ENCODE results near the gene IFI16. TPM values are rescaled to one million over a fixed set of nuclear protein-coding genes. Genes with fewer than 3 reads are reported as not detected.

The IFI16 gene
- total and polyA plus RNA-seq, 7 donors, result 9.6 to 29.4 (median 14.0) TPM

GRCh38 chr1:159077120-159077961, 67.6 kb downstream of the IFI16 start:
- H3K4me3 ChIP-seq, result no peak overlapping the region
- no peaks in the 10 kb centered on the region for H3K9me3 ChIP-seq
- DNase-seq (no peak), ATAC-seq (no peak)
- H3K36me3 ChIP-seq (ENCODE audit: insufficient read depth in 1 of 2, low read depth in 1 of 2), result no peaks in the 10 kb centered on the region
- no peak overlapping the region for H3K27ac ChIP-seq
- no peaks in the 10 kb centered on the region for H3K27me3 ChIP-seq (ENCODE audit: insufficient read depth in 3 of 3, low read length in 2 of 3)
- intact Hi-C loops (cut with DNase I), result loop anchor here in 1 of 2 donors (10.0 kb wide), 1 partner anchor 573 kb away; no protein-coding TSS in a partner anchor
- WGBS, 3 donors, result 73 to 74% (median 73%) methylated on average over 12 of the region's 12 CpGs
- no peak for TF ChIP-seq CTCF (IDR thresholded peaks at IDR 0.05)
- no peaks in the 10 kb centered on the region for H3K4me1 ChIP-seq

GRCh38 chr1:159079525-159079924, 69.8 kb downstream of the IFI16 start:
- no peaks in the 10 kb centered on the region for H3K36me3 ChIP-seq (ENCODE audit: insufficient read depth in 1 of 2, low read depth in 1 of 2)
- H3K4me3 ChIP-seq, result no peak overlapping the region
- intact Hi-C loops (cut with DNase I), result loop anchor here in 1 of 2 donors (10.0 kb wide), 1 partner anchor 575 kb away; no protein-coding TSS in a partner anchor
- H3K27me3 ChIP-seq (ENCODE audit: insufficient read depth in 3 of 3, low read length in 2 of 3), result peaks cover 0 to 2% (median 0%) of the 10 kb centered on the region in 3 donors
- ATAC-seq, result no peak
- no peaks in the 10 kb centered on the region for H3K4me1 ChIP-seq
- H3K9me3 ChIP-seq, result no peaks in the 10 kb centered on the region
- no peak overlapping the region for H3K27ac ChIP-seq
- DNase-seq, result no peak
- WGBS, 3 donors, result 75 to 81% (median 81%) methylated on average over 1 of the region's 1 CpG
- no peak for TF ChIP-seq CTCF (IDR thresholded peaks at IDR 0.05)

GRCh38 chr1:159081626-159082025, 71.9 kb downstream of the IFI16 start:
- ATAC-seq, result no peak

GRCh38 chr1:159083013-159083412, 73.3 kb downstream of the IFI16 start:
- no peak for TF ChIP-seq CTCF (IDR thresholded peaks at IDR 0.05)
- WGBS, 3 donors, result 90 to 92% (median 91%) methylated on average over 1 of the region's 1 CpG
- Histone ChIP-seq H3K27me3 (ENCODE audit: insufficient read depth in 3 of 3, low read length in 2 of 3) (peaks cover 0 to 2% (median 0%) of the 10 kb centered on the region in 3 donors), H3K4me1 (no peaks in the 10 kb centered on the region), H3K9me3 (no peaks in the 10 kb centered on the region), H3K27ac (no peak overlapping the region), H3K36me3 (ENCODE audit: insufficient read depth in 1 of 2, low read depth in 1 of 2) (no peaks in the 10 kb centered on the region), H3K4me3 (no peak overlapping the region)
- intact Hi-C loops (cut with DNase I), result no loop called here
- no peak for ATAC-seq
- no peak for DNase-seq

More at GRCh38 chr1:159081626-159082025, 71.9 kb downstream of the IFI16 start:
- 18 to 41% (median 23%) methylated on average over 1 of the region's 1 CpG for WGBS, 3 donors
- intact Hi-C loops (cut with DNase I), result no loop called here
- Histone ChIP-seq H3K27ac (no peak overlapping the region), H3K4me1 (no peaks in the 10 kb centered on the region), H3K36me3 (ENCODE audit: insufficient read depth in 1 of 2, low read depth in 1 of 2) (no peaks in the 10 kb centered on the region), H3K27me3 (ENCODE audit: insufficient read depth in 3 of 3, low read length in 2 of 3) (peaks cover 0 to 2% (median 0%) of the 10 kb centered on the region in 3 donors), H3K4me3 (no peak overlapping the region), H3K9me3 (no peaks in the 10 kb centered on the region)
- DNase-seq, result no peak
- TF ChIP-seq CTCF (IDR thresholded peaks at IDR 0.05), result no peak
